H9 (cell line): ENCODE measurements around the gene PPP1R15A. TPM values are rescaled to one million over a fixed set of nuclear protein-coding genes. Genes with fewer than 3 reads are reported as not detected.

Experiments used
- DNase-seq: peaks from one replicate; pipeline ENCODE4 v3.0.0-alpha.2; 2017
- H2AFZ ChIP-seq: one replicate; pipeline ENCODE4 v1.6.1; 2013; ENCODE audit warnings: mild to moderate bottlenecking, low read length, control low read depth, moderate library complexity
- H2AK5ac ChIP-seq: 2 replicates; pipeline ENCODE4 v1.6.1; 2013; ENCODE audit warnings: low read length, control low read depth, mixed read lengths; ENCODE audit not compliant: insufficient read length
- H2BK120ac ChIP-seq: one replicate; pipeline ENCODE4 v1.6.1; 2013; ENCODE audit warnings: low read depth, mild to moderate bottlenecking, low read length, control low read depth, inconsistent platforms; ENCODE audit not compliant: poor library complexity, severe bottlenecking
- H2BK12ac ChIP-seq: 2 replicates; pipeline ENCODE4 v1.6.1; 2013; ENCODE audit warnings: low read length, control low read depth, mixed read lengths, low read depth; ENCODE audit not compliant: insufficient read length
- H2BK15ac ChIP-seq: 2 replicates; pipeline ENCODE4 v1.6.1; 2013; ENCODE audit warnings: low read depth, low read length, control low read depth
- H2BK20ac ChIP-seq: one replicate; pipeline ENCODE4 v1.6.1; 2013; ENCODE audit warnings: low read depth, mild to moderate bottlenecking, low read length, control low read depth, inconsistent platforms; ENCODE audit not compliant: poor library complexity, severe bottlenecking
- H2BK5ac ChIP-seq: 2 replicates; pipeline ENCODE4 v1.6.1; 2013; ENCODE audit warnings: low read length, control low read depth, mixed read lengths; ENCODE audit not compliant: insufficient read length
- H3K14ac ChIP-seq: 2 replicates; pipeline ENCODE4 v1.6.1; 2013; ENCODE audit warnings: low read length, control low read depth; ENCODE audit not compliant: insufficient read depth
- H3K18ac ChIP-seq: 2 replicates; pipeline ENCODE4 v1.6.1; 2013; ENCODE audit warnings: low read depth, mild to moderate bottlenecking, mixed read lengths, low read length, control low read depth; ENCODE audit not compliant: insufficient read length
- H3K23ac ChIP-seq: 2 replicates; pipeline ENCODE4 v1.6.1; 2013; ENCODE audit warnings: low read length, control low read depth, mixed read lengths, low read depth; ENCODE audit not compliant: insufficient read length
- H3K23me2 ChIP-seq: 2 replicates; pipeline ENCODE4 v1.6.1; 2013; ENCODE audit warnings: low read depth, mild to moderate bottlenecking, mixed read lengths, low read length, control low read depth; ENCODE audit not compliant: insufficient read length, poor library complexity, severe bottlenecking
- H3K27ac ChIP-seq: 2 replicates; pipeline ENCODE4 v1.5.1; 2013; ENCODE audit warnings: low read length, control low read depth, mixed read lengths, low read depth; ENCODE audit not compliant: insufficient read length
- H3K27me3 ChIP-seq: 2 replicates; pipeline ENCODE4 v1.6.1; 2013; ENCODE audit warnings: low read length, control low read depth, inconsistent platforms; ENCODE audit not compliant: insufficient read depth
- H3K4ac ChIP-seq: 2 replicates; pipeline ENCODE4 v1.6.1; 2013; ENCODE audit warnings: low read depth, mild to moderate bottlenecking, control low read depth, inconsistent platforms, low read length, moderate library complexity
- H3K4me1 ChIP-seq: 2 replicates; pipeline ENCODE4 v1.6.1; 2013; ENCODE audit warnings: low read length, control low read depth, inconsistent platforms; ENCODE audit not compliant: insufficient read depth
- H3K4me2 ChIP-seq: 2 replicates; pipeline ENCODE4 v1.6.1; 2013; ENCODE audit warnings: low read length, control low read depth, mixed read lengths; ENCODE audit not compliant: insufficient read length, insufficient read depth
- H3K56ac ChIP-seq: 2 replicates; pipeline ENCODE4 v1.6.1; 2013; ENCODE audit warnings: low read depth, mild to moderate bottlenecking, mixed read lengths, low read length, control low read depth; ENCODE audit not compliant: insufficient read length
- H3K79me1 ChIP-seq: 2 replicates; pipeline ENCODE4 v1.6.1; 2013; ENCODE audit warnings: low read depth, mild to moderate bottlenecking, moderate library complexity, low read length, control low read depth, inconsistent platforms; ENCODE audit not compliant: insufficient read depth, poor library complexity, severe bottlenecking
- H3K79me2 ChIP-seq: 2 replicates; pipeline ENCODE4 v1.6.1; 2013; ENCODE audit warnings: low read length, control low read depth, inconsistent platforms; ENCODE audit not compliant: insufficient read depth
- H3K9ac ChIP-seq: 2 replicates; pipeline ENCODE4 v1.6.1; 2013; ENCODE audit warnings: low read length, control low read depth, mixed read lengths; ENCODE audit not compliant: insufficient read length; ENCODE audit errors: extremely low read depth
- H3K9me3 ChIP-seq: one replicate; pipeline ENCODE4 v1.6.1; 2013; ENCODE audit warnings: low read depth, low read length, inconsistent platforms; ENCODE audit not compliant: control insufficient read depth
- H3T11ph ChIP-seq: one replicate; pipeline ENCODE4 v1.6.1; 2013; ENCODE audit warnings: mild to moderate bottlenecking, low read length, control low read depth, inconsistent platforms
- H4K20me1 ChIP-seq: one replicate; pipeline ENCODE4 v1.6.1; 2013; ENCODE audit not compliant: control insufficient read depth, insufficient read length, insufficient read depth
- H4K5ac ChIP-seq: 2 replicates; pipeline ENCODE4 v1.6.1; 2013; ENCODE audit warnings: low read depth, mild to moderate bottlenecking, mixed read lengths, low read length, control low read depth; ENCODE audit not compliant: insufficient read length
- H4K8ac ChIP-seq: replicated peaks from 2 replicates; pipeline ENCODE4 v1.6.1; 2013; ENCODE audit warnings: low read length, control low read depth, mixed read lengths, low read depth; ENCODE audit not compliant: insufficient read length
- H4K91ac ChIP-seq: 2 replicates; pipeline ENCODE4 v1.6.1; 2013; ENCODE audit warnings: low read depth, mild to moderate bottlenecking, moderate library complexity, mixed read lengths, low read length, control low read depth; ENCODE audit not compliant: insufficient read length
- H3K27ac Mint-ChIP-seq, 3 experiments: 2 replicates in 2 of 3; 3 replicates in 1 of 3; pipeline ENCODE4 v1.8.0; 2020 to 2021; ENCODE audit warnings: mixed read lengths in 3 of 3, mild to moderate bottlenecking in 1 of 3, moderate library complexity in 1 of 3
- H3K27me3 Mint-ChIP-seq: 2 replicates; pipeline ENCODE4 v1.8.0; 2021; ENCODE audit warnings: low read depth, mild to moderate bottlenecking, moderate library complexity, mixed read lengths
- H3K36me3 Mint-ChIP-seq, 3 experiments: 2 replicates in 2 of 3; 3 replicates in 1 of 3; pipeline ENCODE4 v1.8.0; 2020 to 2021; ENCODE audit warnings: low read depth in 3 of 3, mixed read lengths in 3 of 3; ENCODE audit not compliant: insufficient read depth in 1 of 3
- H3K4me1 Mint-ChIP-seq, 2 experiments: 2 replicates each; pipeline ENCODE4 v1.8.0; 2020; ENCODE audit warnings: mixed read lengths in 2 of 2
- H3K4me3 Mint-ChIP-seq, 2 experiments: 2 replicates in 1 of 2; 3 replicates in 1 of 2; pipeline ENCODE4 v1.8.0; 2020 to 2021; ENCODE audit warnings: mild to moderate bottlenecking in 2 of 2, mixed read lengths in 2 of 2, moderate library complexity in 1 of 2
- H3K9me3 Mint-ChIP-seq, 2 experiments: 2 replicates in 1 of 2; 3 replicates in 1 of 2; pipeline ENCODE4 v1.8.0; 2020; ENCODE audit warnings: mild to moderate bottlenecking in 2 of 2, mixed read lengths in 2 of 2, moderate library complexity in 1 of 2
- CTCF ChIP-seq: fragments of 200-600 bp; sonication (generic); conservative IDR thresholded peaks from 3 replicates; pipeline ENCODE4 v1.8.0; 2021; ENCODE audit warnings: antibody characterized with exemption, mild to moderate bottlenecking
- WGBS: extraction: QIAGEN DNeasy Blood & Tissue Kit; methylation state at CpG from one replicate; pipeline ENCODE4 v1.1.7; 2013; ENCODE audit warnings: missing lambda C conversion rate, low lambda C conversion rate, mixed read lengths; ENCODE audit not compliant: insufficient read length; ENCODE audit errors: extremely low coverage; 5-methylcytosine and 5-hydroxymethylcytosine counted together
- total RNA-seq: library from RNA; stranded (reverse); gene quantifications from 2 replicates; pipeline ENCODE4 v1.2.1, GENCODE V29; 2021

Gene PPP1R15A
- total RNA-seq, 1 experiment from 2014 or later = 17.2 TPM

GRCh38 chr19:48853483-48853882 is 18.7 kb upstream of the PPP1R15A start:
- Histone ChIP-seq H3K4me1 (no peaks in the 10 kb centered on the region), H2AK5ac (no peak overlapping the region), H3K56ac (no peak overlapping the region), H4K91ac (no peak overlapping the region), H4K5ac (no peak overlapping the region), H3K23ac (no peak overlapping the region), H3K79me2 (no peaks in the 10 kb centered on the region), H2BK15ac (no peak overlapping the region), H3K4ac (no peak overlapping the region), H4K20me1 (no peaks in the 10 kb centered on the region), H3T11ph (no peak overlapping the region), H4K8ac (no peak overlapping the region), H3K9ac (no peak overlapping the region), H2BK5ac (no peak overlapping the region), H3K14ac (no peak overlapping the region), H3K79me1 (no peaks in the 10 kb centered on the region), H2BK120ac (no peak overlapping the region), H2BK12ac (no peak overlapping the region), H3K4me2 (no peak overlapping the region), H3K18ac (no peak overlapping the region), H2AFZ (no peak overlapping the region), H3K27ac (no peak overlapping the region), H3K23me2 (no peaks in the 10 kb centered on the region), H3K9me3 (no peaks in the 10 kb centered on the region), H2BK20ac (no peak overlapping the region), H3K27me3 (no peaks in the 10 kb centered on the region)
- no CpG with 5 or more reads among the region's 8 CpGs for WGBS
- H3K4me1 Mint-ChIP-seq = no peaks in the 10 kb centered on the region
- no peak for DNase-seq
- TF ChIP-seq CTCF = no peak
- peaks cover 0 to 22% (median 0%) of the 10 kb centered on the region in 3 experiments; a peak in 4 of 7 replicates for H3K36me3 Mint-ChIP-seq
- no peaks in the 10 kb centered on the region for H3K9me3 Mint-ChIP-seq
- no peak overlapping the region for H3K4me3 Mint-ChIP-seq
- no peak overlapping the region for H3K27ac Mint-ChIP-seq
- H3K27me3 Mint-ChIP-seq = no peaks in the 10 kb centered on the region
